HepG2 (cell line): Measurements from ENCODE around the gene OTOGL.

Experiments
- CTCF ChIP-seq: sonication (generic); formaldehyde crosslinking; IDR thresholded peaks from 2 replicates; pipeline ENCODE4 v1.5.0; 2020; ENCODE audit warnings: mild to moderate bottlenecking, missing genetic modification reagents, moderate library complexity
- FOXA1 ChIP-seq, 2 experiments: fragments of 450-650 bp in 1 of 2; sonication (generic) in 1 of 2; formaldehyde crosslinking in 1 of 2; IDR thresholded peaks; 2 replicates each; pipeline versions ENCODE4 v1.4.0 to v1.6.1; 2016 to 2020; ENCODE audit warnings: missing genetic modification reagents in 1 of 2
- FOXK2 ChIP-seq: fragments of 450-650 bp; IDR thresholded peaks from 2 replicates; pipeline ENCODE4 v1.6.1; 2016
- HOMEZ ChIP-seq: IDR thresholded peaks from 2 replicates; pipeline ENCODE4 v1.6.1; 2016; ENCODE audit warnings: low read depth
- KAT8 ChIP-seq: IDR thresholded peaks from 2 replicates; pipeline ENCODE4 v1.6.1; 2016; ENCODE audit warnings: missing genetic modification reagents, missing compliant biosample characterization
- KLF9 ChIP-seq: IDR thresholded peaks from 2 replicates; pipeline ENCODE4 v1.6.1; 2016; ENCODE audit warnings: low read depth
- MAFK ChIP-seq, 2 experiments: IDR thresholded peaks in 1 of 2; conservative IDR thresholded peaks in 1 of 2; 2 replicates each; pipeline ENCODE4 v1.6.1; 2011; ENCODE audit warnings: improper control_type of control experiment in 2 of 2, low read length in 2 of 2
- SAFB2 ChIP-seq: sonication (generic); formaldehyde crosslinking; IDR thresholded peaks from 2 replicates; pipeline ENCODE4 v1.5.1; 2020; ENCODE audit warnings: missing genetic modification reagents, low read depth, mild to moderate bottlenecking, borderline replicate concordance
- SKIL ChIP-seq: sonication (generic); formaldehyde crosslinking; IDR thresholded peaks from 2 replicates; pipeline ENCODE4 v1.8.0; 2022; ENCODE audit warnings: missing genetic modification reagents, mild to moderate bottlenecking, moderate library complexity, borderline replicate concordance
- SMAD3 ChIP-seq: sonication (generic); formaldehyde crosslinking; IDR thresholded peaks from 2 replicates; pipeline ENCODE4 v1.4.0; 2020; ENCODE audit warnings: missing genetic modification reagents
- SP4 ChIP-seq: sonication (generic); formaldehyde crosslinking; IDR thresholded peaks from 2 replicates; pipeline ENCODE4 v1.8.1; 2023; ENCODE audit warnings: mild to moderate bottlenecking, missing genetic modification reagents
- STAT6 ChIP-seq: sonication (generic); formaldehyde crosslinking; IDR thresholded peaks from 2 replicates; pipeline ENCODE4 v1.4.0; 2020; ENCODE audit warnings: missing genetic modification reagents, mild to moderate bottlenecking, borderline replicate concordance
- ZBTB7A ChIP-seq: sonication (generic); formaldehyde crosslinking; IDR thresholded peaks from 2 replicates; pipeline ENCODE4 v1.8.0; 2022; ENCODE audit warnings: mild to moderate bottlenecking, missing genetic modification reagents
- ZNF354B ChIP-seq: sonication (generic); formaldehyde crosslinking; IDR thresholded peaks from 2 replicates; pipeline ENCODE4 v1.8.0; 2022; ENCODE audit warnings: mild to moderate bottlenecking, missing genetic modification reagents

- TF ChIP-seq CTCF (CRISPR knock-in tag): no peak
- TF ChIP-seq FOXK2: no peak
- TF ChIP-seq SMAD3 (CRISPR knock-in tag): no peak
- no peak for TF ChIP-seq SAFB2 (CRISPR knock-in tag)
- no peak for TF ChIP-seq STAT6 (CRISPR knock-in tag)
- no peak for TF ChIP-seq HOMEZ (CRISPR knock-in tag)
- TF ChIP-seq MAFK (conservative IDR thresholded peaks at IDR 0.05 in 1 of 2, IDR thresholded peaks at IDR 0.05 in 1 of 2; ENCODE audit: low read length in 2 of 2): no peak
- TF ChIP-seq ZNF354B (CRISPR knock-in tag): no peak
- TF ChIP-seq SP4 (CRISPR knock-in tag): no peak
- TF ChIP-seq SKIL (CRISPR knock-in tag): no peak
- no peak for TF ChIP-seq KAT8 (CRISPR knock-in tag)
- TF ChIP-seq FOXA1 (IDR thresholded peaks at IDR 0.05): no peak
- TF ChIP-seq FOXA1 (CRISPR knock-in tag; IDR thresholded peaks at IDR 0.05): no peak
- TF ChIP-seq KLF9 (CRISPR knock-in tag): no peak
- no peak for TF ChIP-seq ZBTB7A
Measured at GRCh38 chr12:80373666-80374065, 274.3 kb downstream of the OTOGL start.
